GM18526 (cell line): ENCODE results near the gene ZNF385B.

Source experiments
- POLR2A ChIP-seq: IDR thresholded peaks from 3 replicates; pipeline ENCODE4 v1.6.1; 2011; ENCODE audit not compliant: insufficient read length; ENCODE audit errors: extremely low read depth

The ZNF385B gene

DNA sequence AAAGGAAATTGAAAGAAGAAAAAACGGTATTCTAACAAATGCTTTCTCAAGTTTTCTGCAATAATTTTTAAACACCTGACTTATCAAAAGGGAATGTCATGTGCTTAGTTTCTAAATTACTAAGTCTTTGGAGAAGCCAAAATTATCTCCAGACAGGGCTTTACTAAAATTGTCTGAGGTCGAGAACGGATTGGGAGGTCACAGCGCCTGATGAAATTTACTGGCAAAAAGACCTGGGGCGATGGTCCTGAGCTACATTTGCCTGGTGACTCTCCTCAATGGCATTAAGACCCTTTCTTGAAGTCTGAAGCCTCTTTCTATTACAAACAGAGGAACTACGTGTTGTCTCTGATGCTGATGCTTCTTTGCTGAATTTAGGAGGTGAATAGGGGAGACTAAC is 305.0 kb downstream of the ZNF385B start:
- TF ChIP-seq POLR2A = no peak

DNA sequence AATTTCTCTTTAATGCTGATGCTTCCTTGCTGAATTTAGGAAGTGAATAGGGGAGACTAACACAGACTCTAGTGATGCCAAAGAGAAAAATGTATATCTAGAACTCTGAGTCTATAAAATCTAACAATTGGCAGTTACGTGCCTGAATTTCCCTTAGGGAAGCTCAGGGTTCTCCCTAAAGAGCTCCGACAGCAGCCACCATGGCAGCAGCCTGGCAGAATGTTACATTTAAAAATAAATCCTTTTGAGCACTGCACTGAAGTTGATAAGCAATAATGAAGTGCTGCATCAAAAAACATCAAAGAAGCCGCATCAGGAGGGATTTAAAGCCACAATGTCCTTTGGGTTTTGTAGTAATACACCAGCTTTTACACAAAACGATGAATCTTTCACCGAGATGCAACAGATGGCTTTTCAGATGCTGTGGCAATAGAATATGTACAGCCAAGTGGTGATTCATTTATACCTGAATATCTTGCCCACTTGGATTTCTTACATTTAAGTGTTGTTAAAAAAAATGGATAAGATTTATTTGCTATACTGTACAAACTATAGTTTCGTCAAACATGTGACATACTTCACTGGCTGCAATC is 305.6 kb downstream of the ZNF385B start:
- no peak for TF ChIP-seq POLR2A

DNA sequence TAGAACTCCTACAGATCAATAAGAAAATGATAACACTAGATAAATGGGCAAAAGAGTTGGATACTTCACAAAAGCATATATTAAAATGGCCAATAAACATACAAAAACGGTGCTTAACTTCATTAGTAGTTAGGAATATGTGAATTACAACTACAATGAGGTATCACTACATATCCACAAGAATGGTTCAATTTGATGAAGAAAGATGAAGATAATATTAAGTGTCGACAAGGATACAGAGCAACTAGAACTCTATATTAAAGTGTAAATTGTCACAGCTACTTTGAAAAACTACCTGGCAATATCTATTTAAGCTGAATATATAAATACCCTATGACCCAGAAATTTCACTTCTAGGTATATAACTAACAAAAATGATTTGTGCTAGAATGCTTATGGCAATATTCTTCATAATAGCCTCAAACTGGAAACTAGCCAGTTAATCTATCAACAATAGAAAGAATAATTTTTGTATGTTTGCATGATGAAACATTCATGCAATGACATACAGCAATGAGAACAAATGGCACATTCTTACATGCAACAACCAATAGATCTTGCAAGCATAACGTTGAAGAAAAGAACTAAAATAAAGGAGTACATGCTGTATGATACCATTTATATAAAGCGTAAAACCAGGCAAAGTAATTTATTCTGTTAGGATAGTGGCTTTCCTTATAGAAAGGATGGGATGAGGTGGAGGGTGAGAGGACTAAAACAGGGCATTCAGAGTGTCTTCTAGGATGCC is 306.6 kb downstream of the ZNF385B start:
- TF ChIP-seq POLR2A = no peak

DNA sequence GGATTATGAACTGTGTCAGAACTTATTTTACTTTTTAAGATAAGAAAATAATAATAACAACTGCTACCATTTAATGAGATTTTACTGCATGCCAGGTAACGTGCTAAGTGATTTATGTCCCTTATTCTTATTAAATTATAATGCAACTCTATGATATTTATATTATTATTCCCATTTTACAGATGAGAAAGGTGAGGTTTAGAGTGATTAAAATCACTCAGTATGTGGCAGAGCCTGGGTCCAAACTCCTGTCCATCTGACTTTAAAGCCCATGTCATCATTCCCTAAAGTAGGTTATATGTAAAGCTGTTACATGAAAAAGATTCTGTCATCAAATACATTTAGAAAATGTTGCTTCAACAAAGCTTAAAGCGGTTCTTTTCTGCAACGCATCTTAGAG is 308.0 kb downstream of the ZNF385B start:
- TF ChIP-seq POLR2A = no peak

DNA sequence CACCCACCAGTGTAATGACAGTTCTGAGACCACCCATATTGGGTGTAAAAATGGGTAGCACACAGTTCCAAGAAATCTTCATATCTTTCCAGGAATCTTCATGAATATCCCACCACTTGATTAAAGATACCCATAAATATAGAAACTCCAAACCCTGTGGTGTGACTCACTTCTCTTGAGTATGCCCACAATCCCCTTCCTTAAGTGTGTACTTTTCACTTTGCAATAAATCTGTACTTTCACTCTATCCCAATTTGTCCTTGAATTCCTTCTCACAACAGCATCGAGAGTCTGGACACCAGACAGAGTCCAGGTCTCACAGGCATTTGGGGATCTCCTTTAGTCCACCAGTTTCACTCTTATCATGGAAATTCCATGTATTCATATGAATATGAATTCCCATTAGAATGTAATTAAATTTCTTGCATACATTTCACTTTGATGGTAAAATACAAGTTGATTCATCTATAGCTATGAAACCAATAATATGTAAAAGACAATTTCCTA is 309.8 kb downstream of the ZNF385B start:
- no peak for TF ChIP-seq POLR2A

DNA sequence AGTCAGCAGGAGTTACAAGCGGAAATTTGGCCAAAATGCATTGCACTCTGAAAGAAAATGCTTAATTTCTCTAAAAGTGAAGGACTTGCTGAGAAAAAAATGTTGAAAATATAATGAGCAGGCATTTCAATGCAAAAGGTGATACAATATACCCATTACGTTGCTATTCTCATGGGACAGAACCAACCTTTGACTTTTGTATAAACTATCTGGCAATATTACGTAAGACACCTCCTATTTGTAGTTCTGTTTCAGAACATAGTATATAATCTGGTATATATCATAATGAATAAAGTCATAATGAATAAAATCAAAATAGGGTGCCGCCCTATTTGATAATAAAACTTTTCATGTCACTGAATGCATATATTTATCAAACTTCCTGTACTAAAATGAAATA is 310.6 kb downstream of the ZNF385B start:
- TF ChIP-seq POLR2A = no peak

DNA sequence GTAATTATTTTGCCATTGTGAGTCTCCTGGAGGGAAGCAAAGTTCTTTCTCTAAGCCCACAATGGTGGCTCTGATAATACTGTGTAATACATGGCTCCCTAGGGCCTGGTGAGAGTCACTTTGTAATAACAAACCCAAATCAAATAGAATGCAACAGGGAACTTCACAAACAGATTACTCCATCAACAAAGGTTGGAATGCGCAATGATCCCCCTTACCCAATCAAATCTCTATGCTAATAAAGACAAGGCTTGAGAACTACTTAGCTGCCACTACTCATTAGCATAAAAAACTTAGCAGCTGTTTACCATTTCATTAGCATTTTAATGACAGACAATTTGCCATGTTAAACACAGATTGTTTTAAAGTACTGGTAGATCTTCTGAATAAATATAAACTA is 311.2 kb downstream of the ZNF385B start:
- no peak for TF ChIP-seq POLR2A

DNA sequence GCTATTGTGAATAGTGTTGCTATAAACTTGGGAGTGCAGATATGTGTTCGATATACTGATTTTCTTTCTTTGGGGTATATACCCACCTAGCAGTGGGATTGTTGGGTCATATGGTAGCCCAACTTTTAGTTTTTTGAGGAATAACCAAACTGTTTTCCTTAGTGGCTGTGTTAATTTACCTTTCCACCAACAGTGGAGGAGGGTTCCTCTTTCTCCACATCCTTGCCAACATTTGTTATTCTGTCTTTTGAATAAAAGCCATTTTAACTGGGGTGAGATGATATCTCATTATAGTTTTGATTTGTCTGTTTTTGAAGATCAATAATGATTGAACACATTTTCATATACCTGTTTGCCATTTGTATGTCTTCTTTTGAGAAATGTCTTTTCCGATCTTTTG is 314.8 kb downstream of the ZNF385B start:
- TF ChIP-seq POLR2A = no peak

DNA sequence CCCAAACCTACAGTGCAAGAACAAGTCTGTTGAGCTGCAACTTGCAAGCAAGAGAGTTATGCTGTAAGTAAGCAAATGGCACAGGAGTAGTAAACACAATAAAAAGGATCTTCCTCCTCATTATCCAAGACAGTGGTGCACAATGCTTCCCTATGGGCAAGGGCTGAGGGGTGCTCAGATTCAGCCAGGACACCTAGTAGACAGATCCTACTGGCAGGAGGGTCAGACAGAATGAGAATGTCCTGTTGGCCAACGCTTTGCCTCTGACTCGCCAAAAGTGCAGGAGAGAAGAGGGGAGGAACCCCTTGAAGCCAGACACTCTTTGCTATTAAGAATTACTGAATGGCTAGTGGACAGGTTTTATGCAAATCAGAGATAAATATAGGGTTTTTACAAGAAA is 316.4 kb downstream of the ZNF385B start:
- TF ChIP-seq POLR2A = no peak

DNA sequence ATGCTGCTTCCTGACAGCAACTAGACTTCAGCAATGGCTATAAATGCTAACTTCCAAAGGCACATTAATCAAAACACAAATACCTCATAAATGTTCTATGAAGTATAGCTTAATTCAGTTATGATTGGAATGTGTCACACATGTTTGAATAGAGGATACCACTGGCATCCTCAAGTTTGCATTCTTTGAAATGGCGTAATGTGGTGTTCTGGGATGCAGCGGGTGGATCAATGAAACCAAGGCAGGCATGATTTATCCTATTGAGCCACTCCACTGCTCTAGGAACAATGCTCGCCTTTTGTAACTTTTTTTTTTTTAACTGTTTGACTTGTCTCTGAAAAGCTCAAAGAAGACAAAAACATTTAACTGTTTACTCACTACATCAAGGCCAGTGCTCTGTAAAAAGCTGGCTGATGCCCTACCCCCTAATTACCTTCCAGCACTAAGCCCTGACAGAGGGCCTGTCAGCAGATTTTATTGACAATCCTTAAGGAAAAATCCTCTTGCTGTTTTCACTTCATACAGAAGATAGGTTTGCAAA is 318.0 kb downstream of the ZNF385B start:
- TF ChIP-seq POLR2A = no peak

DNA sequence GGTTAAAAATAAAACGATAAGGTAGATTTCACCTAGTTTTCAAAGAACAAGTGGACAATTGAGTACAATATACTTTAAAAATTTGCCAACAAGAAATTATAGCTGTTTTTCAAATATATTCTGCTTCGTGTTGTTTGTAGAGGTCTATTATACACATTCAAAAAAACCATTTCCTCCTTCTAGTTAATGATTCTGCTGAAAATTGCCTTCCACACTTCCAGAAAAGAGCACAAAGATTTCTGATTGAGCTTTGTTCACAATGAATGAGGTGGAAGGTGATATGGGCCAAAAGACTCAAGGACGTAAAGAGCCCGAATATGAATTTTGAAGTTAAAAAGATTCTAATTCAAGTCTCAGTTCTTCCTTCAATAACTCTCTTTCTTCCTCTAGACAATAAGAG is 319.8 kb downstream of the ZNF385B start:
- no peak for TF ChIP-seq POLR2A

DNA sequence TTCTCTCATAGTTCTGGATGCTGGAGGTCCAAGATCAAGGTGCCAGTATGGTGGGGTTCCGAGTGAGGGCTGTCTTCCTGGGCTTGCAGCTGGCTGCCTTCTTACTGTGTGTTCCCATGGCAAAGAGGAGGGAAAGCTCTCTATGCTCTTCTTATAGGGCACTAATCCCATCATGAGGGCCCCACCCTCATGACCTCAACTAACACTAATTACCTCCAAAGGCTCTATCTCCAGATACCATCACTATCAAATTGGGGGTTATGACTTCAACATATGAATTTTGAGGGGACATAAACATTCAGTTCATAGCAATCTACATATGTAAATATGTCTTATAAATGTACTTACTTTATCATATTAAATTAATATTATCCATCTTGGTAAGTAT is 322.3 kb downstream of the ZNF385B start:
- no peak for TF ChIP-seq POLR2A

DNA sequence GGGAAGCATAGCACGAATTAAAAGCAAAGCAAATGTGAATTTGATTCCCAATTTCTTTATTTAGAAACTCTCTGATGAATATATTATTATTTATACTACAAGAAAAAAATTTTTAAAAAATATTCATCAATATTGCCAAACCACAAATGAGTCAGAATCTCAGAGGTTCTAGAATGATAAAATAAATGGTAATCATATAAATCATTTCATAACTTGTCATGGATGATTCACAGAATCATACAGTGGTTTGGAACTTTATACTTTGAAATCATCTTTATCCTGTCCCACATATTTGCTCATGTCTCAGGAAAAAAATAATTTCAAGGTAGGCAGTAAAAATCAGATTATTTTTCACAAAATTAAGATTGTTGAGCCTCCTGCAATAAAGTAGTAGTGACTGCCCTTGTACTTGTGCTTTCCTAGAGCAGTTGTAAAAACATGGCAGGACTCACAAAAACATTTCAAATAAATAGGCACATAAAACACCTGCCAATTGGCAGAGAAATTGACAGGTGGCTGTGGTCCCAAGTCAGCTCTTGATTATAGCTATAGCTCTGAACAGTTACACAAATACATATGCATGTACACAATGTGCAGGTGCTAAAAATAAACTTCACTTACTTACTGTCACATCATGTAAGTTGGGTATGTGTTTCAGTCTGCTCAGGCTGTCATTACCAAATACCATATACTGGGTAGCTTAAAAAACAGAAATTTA is 322.8 kb downstream of the ZNF385B start:
- TF ChIP-seq POLR2A = no peak

DNA sequence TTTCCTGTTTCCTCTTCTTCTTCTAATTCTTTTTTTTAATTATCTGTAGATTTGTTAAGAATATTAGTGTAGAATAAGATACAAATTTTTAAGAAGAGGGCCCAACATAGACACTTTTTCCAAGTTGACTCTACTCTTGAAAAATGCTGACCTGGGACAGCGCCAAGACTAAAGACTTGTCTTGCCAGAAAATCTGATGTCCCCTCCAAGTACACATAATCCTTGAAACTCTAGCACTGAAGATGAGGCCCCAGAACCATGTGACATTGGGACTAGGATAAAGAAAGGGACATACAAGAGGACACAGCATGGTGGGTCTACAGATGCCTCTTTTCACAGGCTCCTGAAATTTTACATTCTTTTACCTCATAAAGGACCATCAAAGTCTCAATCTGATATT is 325.2 kb downstream of the ZNF385B start:
- no peak for TF ChIP-seq POLR2A

DNA sequence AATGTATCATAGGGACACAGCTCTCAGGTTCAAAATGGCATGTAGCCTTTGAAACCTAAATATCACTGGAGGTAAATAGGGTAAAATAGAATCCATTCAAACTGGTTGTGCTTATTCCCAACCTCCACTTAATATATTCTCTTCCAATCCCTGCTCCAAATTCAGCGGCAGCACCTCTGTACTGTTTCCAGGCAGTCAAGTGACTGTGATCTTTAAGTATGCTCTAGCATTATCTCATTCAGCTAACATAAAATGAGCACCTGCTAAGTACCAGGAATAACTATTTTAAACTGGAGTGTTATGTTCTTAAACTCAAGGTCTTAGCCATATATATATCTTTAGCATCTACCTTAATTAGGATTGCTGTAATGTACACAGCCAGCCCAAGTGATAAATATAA is 327.5 kb downstream of the ZNF385B start:
- no peak for TF ChIP-seq POLR2A

DNA sequence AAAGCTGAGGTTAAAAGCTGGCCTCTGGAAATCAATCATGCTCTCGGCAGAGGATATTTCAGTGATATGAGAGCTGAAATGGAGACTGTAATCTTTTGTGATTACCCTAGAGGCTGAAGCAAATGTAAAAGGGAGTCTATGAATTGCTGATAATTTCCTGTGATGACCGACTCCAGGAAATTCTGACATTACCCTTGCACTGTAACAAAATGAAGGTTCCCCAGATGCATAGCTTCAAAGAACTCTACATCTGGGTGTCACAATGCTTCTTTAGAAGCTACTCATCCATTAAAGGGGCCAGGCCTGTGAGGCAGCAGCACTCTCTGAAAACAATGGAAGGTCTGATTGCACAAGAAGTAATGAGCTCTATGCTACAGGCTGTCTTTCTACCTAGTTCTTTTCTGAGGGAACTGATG is 328.5 kb downstream of the ZNF385B start:
- no peak for TF ChIP-seq POLR2A
